NCI-H774 (cell line): Measurements from ENCODE around the gene ANKRD29.

Source experiments
- DNase-seq: peaks from one replicate; lab custom pipeline; 2025; lab: John Stamatoyannopoulos, UW

Gene ANKRD29, protein sequence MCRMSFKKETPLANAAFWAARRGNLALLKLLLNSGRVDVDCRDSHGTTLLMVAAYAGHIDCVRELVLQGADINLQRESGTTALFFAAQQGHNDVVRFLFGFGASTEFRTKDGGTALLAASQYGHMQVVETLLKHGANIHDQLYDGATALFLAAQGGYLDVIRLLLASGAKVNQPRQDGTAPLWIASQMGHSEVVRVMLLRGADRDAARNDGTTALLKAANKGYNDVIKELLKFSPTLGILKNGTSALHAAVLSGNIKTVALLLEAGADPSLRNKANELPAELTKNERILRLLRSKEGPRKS

DNA sequence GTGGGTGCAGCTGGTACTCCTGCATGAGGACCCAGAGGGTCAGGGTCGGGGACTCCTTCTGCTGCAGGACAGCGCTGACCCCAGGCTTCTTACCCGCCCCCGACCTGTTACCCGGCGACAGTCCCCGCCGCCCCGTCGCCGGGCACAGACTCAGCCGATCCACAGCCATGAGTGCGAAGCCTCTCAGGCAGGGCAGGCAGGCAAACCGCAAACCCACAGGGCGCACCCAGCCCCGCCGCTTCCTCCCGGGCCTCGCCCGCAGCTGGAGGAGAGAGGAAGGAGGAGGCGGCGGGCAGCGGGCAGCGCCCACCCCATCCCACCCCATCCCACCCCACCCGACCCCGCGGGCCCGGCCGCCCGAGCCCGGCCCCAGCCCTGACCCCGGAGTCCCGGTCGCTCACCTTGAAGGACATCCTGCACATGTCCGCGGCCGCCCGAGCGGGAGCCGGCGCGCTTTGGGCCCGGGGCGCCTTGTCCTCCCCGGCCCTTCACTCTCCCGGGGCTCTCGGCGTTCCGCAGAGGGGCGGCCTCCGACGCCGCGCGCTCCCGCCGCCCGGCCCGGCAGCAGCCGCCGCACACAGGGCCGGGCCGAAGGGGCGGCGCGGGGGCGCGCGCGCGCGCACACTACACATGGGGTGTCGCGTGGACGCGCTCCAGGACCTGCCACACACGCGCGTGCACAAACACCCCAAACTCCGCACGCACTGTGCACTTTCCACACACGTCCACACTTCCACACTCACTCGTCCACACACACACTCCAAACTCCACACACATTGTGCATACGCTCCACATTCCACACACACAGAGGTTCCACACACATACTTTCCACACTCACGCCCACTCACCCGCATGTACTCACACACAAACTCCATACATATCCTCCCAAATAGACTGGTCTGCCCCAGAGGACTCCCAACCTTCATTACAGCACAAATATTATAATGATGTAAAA, at the start of gene ANKRD29:
ANKRD29 (minus strand) TSS at position 603 of the 955 bp plus-strand sequence; CDS start at position 422, 181 bp downstream.
- no peak for DNase-seq

DNA sequence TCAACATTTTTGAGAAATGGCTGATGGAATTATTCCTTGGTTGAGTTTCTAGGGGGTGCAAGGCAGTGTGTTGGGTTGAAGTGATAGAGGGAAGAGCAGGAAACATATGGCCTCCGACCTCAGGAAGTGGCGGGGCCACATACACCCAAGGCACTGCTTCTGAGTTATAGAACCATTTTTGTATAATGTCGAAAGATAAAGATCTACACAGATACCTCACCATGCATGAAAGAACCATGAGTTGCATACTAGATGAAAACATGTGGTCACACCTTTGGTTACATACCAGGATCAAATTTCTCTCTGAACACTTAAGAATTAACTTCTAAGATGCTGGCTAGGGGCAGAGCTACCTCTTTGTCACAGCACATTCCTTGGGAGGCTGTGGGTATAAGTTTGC, 49.7 kb upstream of the ANKRD29 start:
- DNase-seq, result no peak

DNA sequence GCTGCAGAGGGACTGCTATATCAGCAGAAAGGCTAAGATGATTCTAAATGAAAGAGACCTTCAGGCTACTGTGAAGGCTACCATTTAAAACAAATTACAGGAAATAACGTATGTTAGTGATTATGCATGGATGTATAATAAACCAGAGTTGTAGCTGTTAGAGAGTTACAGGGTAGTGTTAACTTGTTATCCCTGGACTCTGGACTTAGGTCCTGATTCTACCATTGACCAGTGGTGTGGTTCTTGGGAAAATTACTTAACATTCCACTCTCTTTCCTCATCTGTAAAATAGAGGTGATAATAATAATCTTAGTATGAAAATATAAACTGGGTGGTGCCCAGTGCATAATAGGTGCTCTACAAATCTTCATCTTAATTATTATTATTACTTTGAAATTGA, 48.7 kb upstream of the ANKRD29 start:
- no peak for DNase-seq

DNA sequence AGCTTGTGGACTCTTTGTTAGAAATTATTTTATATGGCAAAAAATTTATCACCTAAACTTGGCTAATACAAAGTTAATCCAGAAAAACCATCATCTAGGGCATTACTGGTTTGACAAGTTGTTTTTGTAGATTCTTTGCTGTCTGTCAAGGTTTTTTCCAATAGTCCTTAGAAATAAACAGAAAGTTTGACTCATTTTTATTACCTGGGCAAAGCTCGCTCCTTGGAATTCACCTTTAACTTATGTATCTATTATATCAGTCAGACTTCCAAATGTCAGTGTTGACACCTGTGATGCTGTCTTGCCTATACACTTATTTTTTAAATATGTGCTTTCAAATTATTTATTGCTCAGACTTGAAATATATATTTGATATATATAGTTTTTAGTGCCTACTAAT, 48.2 kb upstream of the ANKRD29 start:
- DNase-seq, result no peak

DNA sequence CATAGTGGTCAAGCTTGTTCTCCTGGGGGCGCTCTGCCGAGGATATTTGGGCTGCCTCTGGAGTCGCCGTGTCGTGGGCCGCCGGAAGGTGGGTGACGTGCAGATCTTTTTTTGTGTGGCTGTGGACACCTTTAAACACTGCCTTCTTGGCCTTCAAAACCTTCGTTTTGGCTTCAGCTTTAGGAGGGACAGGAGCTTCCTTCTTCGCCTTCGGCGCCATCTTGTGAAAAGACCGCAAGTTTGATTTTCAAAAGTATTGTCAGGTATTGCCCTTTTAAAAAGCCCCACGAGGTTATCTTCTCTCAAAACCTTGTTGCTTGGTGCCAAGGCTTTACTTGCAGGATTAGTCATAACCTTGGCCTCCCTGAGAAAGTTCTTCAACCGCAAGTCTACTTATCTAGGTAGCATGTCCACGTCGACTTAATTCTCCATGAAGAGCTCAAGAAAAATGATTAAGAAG, 47.4 kb upstream of the ANKRD29 start:
- no peak for DNase-seq

DNA sequence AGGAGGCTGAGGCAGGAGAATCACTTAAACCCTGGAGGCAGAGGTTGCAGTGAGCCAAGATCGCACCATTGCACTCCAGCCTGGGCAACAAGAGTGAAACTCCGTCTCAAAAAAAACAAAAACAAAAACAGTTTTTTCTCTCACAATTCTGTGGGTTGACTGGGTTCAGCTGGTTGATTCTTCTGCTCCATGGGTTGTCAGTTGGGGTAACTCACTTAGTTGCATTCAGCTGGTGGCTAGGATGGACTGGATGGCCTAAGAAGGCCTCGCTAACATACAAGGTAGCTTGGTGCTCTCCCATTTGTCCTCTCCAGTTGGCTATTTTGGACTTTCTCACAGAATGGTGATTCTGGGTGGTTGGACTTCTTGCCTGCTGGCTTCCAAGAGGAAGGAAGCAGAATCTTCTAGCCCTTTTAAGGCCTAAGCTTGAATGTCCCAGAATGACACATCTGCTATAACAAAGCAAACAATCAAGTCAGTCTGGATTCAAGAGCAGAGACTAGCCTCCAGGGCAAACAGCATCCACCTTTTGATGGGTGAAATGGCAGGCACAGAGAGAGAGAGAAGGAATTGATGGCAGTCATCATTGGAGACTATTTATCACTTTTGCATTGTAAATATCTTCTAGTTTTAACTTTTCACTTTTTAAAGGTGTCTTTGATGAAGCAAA, 44.4 kb upstream of the ANKRD29 start:
- DNase-seq, result no peak

DNA sequence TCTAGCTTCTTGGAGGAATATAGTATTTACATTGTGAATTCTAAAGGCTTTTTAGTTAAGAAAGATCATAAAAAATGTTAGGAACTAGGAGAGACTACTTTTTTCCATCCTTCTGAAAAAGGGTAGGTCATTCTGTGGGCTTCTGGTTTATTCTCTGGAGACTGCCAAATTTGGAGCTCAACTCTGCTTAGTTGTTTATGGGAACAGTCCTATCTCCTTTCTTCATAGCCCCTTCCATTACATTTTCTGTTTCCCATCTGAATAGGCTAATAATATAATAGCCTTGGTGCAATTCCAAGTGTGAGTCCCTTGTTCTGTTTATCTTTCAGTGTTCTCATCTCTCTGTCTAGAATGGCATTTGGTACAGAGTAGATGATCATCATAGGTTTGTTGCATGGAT, 42.1 kb upstream of the ANKRD29 start:
- no peak for DNase-seq

DNA sequence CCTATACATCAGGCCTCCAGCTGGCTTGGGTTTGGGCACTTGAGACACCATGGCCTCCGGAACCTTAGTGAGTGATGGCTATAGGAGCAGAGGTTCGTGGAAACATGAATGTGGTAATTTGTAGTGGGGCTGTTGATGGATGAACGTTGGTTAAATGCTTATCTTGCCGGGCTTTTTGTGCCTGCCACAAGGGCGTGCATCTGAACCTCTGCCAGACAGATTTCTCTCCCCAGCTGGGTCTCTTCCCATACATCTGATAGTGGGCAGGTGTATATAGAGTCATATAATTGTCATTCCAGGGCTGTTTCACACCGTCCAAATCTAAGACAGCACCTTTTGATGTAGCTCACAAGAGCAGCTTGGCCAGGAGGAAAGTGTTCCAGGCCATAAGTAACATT, 41.3 kb upstream of the ANKRD29 start:
- DNase-seq, result no peak

DNA sequence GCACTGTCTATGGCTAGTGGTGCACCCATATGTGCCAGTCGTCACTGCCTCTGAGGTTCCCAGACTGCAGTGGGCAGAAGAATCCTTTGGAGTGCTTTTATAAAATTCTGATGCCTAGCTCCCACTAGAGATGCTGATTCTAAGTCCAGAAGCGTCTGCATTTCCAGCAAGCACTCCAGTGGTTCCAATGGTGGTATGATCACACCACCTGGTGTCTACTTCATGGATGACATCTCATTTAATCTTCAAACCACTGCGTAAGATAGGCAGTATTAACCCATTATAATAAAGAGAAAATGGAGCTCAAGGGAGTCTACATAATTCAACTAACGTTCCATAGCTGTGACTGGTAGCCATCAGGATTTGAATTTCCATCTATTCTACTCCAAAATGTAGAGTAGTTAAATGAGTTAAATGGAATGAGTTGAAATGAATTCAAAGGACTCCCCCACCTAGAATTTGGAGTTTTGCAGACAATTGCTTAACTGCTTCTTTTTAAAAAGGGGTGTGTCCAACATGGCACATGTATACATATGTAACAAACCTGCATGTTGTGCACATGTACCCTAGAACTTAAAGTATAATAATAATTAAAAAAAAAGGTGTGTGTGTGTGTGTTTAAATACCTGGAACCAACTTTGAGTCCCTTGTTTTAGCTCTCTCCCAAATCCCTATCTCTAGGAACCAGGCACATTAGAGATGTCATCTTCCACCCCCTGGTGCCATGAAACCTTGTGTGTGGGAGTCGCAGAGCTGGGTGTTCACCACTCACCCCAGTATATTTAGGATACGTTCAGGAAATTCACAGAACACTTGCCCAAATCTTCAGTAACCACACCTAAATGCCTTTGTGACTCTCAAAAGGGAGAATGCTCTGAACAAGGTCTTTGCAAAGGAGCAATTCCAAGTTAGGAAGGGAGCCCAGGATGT, 40.6 kb upstream of the ANKRD29 start:
- DNase-seq, result peak; percentile 5

DNA sequence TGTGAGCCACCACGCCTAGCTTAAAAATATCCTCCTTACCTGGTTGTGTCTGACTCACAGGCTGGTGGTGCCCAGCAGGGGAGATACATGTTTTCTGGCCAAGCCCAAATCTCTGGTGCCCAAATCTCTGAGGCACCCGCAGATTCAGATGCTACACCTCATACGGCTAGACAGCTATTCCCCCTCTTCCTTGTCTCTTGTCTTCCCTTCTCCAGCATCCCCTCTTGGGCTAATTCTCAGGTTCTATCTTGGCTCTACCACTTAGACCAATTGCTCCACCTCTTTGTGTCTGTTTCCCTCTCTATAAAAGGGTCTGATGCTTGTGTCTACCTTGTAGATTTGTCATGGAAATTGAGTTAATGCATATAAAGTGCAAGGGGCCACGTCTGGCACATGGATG, 39.9 kb upstream of the ANKRD29 start:
- DNase-seq, result no peak

DNA sequence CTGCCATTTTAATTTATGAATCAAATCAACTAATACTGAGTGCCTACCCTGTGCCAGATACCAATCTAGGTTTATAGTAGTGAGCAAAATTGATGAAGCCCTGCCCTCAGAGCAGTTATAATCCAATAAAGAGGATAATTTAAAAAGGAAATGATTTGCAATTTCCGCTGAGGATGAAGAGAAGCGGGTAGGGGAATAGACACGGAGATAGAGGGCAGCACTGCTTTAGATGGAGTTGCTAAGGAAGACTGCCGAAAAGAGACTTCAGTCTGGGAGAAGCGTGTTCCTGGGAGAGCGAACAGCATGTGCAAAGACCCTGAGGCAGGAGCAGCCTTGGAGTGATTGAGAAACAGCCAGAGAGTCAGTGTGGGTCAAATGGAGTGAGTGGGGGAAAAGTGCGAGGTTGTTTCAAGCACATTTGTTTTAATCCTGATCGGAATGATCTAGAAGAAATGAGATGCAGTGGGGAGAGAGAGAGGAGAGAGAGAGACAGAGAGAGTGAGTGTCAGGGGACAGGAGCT, 38.9 kb upstream of the ANKRD29 start:
- no peak for DNase-seq

DNA sequence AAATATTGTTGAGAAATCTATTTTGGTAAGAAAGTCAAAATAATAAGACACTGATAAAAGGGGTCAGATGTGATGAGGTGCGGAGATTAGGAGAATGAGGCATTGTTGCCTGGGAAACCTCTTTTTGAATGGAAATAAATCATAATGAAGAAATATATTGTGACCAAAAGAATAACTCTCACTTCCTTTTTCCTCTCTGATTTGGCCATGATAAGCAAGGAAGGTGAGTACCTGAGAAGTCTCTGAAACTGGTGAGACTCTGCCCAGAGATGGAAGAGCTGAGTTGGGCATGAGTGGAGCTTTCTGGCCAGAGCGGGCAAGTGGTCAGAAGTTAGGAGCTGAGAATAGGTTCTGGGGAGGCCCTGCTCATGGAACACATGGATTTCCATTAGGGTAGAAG, 38.3 kb upstream of the ANKRD29 start:
- no peak for DNase-seq

DNA sequence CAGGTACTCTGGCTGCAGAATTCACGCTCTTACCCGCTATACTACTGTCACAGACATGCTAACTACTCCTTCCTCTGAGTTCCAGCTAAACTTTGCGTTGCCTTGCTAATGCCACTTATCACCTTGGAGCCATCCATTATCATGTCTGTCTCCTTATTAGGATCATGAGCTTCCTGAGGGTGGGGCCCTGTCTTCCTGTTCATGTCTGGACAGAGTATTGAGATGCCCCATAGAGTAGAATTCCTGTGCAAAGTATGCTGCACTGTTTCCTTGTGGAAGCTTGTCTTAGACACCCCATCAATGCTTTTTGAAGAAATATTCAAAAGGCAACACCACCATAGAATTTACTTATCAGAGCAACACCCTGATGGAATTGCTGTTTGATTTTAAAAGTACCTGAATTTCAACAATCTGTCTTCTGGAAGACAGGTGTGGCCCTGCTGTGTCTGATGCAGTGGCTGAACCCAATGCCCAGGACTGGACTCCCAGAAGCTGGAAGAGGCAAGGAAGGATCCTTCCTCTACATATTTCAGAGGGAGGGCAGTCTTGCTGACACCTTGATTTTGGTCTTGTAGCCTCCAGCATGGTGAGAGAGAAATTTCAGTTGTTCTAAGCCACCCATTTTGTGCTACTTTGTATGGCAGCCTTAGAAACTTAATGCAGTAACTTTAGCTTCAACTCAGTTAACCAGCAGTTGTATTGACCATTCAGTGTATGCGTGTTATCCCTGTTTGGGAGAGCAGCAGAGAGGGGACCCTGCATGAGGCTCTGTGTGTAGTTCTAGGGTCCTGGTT, 32.1 kb upstream of the ANKRD29 start:
- no peak for DNase-seq

DNA sequence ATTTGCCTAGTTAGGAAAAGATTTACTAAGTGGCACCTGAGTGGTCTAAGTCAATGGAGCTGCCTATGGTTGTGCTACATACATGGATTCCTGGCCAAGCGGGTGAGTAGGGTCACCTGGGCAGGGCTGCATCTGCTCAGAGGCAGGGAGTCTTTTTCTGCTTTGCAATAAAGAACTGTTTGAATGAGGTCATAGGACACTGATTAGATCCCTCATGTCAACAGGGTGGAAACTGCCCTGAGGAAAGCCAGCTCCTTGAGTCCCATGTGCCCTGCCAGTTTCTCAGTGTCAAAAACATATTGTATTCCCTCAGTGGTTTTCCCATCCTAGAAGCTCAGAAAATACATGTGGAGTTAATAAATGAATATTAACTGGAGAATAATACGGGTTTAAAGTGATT, 31.1 kb upstream of the ANKRD29 start:
- no peak for DNase-seq

DNA sequence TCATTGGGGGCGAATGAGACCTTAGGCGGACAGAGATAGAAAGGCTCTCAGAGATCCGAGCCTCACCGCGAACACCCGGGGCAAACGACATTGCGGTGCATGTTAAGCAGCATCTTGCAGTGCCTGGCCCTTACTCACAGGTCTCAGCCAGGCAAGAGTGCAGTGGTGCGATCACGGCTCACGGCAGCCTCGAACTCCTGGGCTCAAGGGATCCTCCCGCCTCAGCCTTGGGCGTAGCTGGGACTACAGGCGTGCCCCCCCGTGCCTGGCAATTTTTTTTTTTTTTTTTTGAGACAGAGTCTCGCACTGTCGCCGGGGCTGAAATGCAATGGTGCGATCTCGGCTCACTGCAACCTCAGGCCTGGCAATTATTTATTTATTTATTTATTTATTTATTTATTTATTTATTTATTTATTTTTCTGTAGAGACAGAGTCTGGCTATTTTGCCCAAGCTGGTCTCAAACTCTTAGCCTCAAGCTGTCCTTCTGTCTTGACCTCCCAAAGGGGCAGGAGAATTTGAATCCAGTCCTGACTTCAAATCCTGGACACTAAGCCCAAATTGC, 27.9 kb upstream of the ANKRD29 start:
- no peak for DNase-seq

DNA sequence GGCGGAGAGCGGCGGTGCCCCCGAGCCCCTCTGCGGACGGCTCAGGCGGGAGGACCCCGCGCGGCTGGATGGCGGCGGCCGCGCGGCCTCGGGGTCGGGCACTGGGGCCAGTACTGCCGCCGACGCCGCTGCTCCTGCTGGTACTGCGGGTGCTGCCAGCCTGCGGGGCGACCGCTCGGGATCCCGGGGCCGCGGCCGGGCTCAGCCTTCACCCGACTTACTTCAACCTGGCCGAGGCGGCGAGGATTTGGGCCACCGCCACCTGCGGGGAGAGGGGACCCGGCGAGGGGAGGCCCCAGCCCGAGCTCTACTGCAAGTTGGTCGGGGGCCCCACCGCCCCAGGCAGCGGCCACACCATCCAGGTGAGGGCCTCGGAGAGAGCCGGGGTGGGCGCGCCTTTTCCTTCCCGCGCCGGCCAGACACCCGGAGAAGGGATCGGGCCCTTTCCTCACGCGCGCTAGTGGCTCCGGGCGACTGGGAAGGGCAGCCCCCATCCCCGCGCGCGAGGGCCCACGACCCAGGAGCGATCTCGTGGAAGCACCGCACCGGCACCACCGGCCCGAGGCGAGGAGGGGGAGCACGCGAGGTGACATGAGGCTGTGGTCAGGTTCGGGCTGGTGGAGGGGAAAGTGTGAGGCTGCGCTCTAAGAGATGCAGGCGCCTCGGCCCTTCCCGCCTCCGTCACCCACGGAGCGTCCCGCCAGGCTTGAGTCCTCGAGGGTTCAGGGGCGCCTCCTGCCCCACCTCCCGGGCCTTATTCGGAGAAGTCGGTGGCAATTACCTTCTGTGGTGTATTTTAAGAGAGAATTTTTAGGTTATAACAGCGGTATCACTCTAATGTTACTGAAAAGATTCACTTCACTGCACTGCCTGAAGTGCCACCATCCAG, 27.1 kb upstream of the ANKRD29 start:
- DNase-seq, result no peak

DNA sequence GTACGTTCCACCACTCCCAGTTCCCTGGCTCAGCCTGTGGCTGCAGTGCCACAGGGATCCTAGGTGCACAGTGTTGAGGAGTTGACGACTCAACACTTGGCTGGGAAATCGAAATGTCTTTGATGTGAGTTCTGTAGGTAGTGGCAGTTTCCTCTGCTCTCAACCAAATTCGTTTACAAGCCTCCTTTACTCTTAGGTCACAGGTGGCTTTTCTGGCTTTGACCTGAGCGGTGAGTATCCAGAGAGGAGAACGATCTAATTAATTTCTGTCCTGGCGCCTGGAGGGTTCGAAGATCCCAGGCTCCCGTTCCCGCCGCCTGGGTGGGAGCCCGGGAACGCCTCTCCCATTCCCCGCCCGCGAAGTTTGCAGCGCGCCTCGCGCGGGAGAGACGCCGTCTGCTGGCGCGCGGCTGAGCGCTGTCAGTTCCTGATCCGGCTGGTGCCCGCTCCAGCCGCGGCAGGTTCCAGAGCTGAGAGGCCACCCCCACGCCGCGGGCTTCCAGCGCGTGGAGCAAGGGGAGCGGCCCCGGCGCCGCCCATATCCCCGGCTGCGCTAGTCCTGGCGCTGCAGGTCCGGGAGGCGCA, 26.4 kb upstream of the ANKRD29 start, which contains the start of gene LAMA3:
LAMA3 (plus strand) TSS at position 423 of the 585 bp plus-strand sequence. CDS start 231 bp downstream, outside the sequence.
- peak; percentile 39 for DNase-seq

DNA sequence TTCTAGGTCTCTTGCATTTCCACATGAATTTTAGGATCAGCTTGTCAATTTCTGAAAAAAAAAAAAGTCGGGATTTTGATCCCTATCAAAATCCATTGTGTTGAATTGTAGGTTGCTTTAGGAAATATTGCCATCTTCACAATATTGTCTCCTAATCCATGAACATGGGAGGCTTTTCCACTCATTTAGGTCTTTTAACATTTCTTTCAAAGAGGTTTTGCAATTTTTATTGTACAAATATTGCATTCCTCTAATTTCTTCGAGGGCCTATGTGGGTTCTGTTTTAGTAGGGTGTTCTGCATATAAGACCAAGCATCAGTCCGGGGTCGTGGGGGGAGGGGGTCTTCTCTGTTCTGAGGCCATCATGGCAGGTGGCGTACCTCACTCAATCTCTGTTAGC, 25.8 kb upstream of the ANKRD29 start:
- no peak for DNase-seq
